ENCODE data around the gene AAK1. TPM values are rescaled to one million over a fixed set of nuclear protein-coding genes. Genes with fewer than 3 reads are reported as not detected.
"Not testable (repeated sequence)": the region's sequence is repeated elsewhere in the genome, so short reads cannot be mapped to it uniquely, and the experiment has no call there.

AAK1 gene
- total and polyA plus RNA-seq, 7 donors: 5.4 to 35.7 (median 20.7) TPM

- Histone ChIP-seq H3K9me3 (no peaks in the 10 kb centered on the region), H3K27ac (no peak overlapping the region), H3K4me3 (no peak overlapping the region), H3K36me3 (no peaks in the 10 kb centered on the region), H3K27me3 (no peaks in the 10 kb centered on the region), H3K4me1 (peaks cover 0 to 22% (median 11%) of the 10 kb centered on the region in 4 donors)
- intact Hi-C loops (cut with DNase I): loop anchor here (2.0 to 5.0 kb wide), 2 partner anchors 83 to 155 kb away; partner anchors contain the start of gene AAK1
- 17 to 63% methylated on average over 3 of the region's 3 CpGs for WGBS, 2 donors
- peak; percentile 12 to 55 (median 42) for TF ChIP-seq CTCF (IDR thresholded peaks at IDR 0.05)
- no peak for TF ChIP-seq POLR2A (IDR thresholded peaks at IDR 0.05)
- TF ChIP-seq EP300 (IDR thresholded peaks at IDR 0.05): no peak
- DNase-seq: no peak
These were observed 83.9 kb downstream of the AAK1 start for GRCh38 chr2:69559442-69560146.

GRCh38 chr2:69556008-69556407, 87.5 kb downstream of the AAK1 start:
- H3K36me3 ChIP-seq: no peaks in the 10 kb centered on the region
- DNase-seq: no peak
- intact Hi-C loops (cut with DNase I): no loop called here
- no peak overlapping the region for H3K4me3 ChIP-seq
- no peaks in the 10 kb centered on the region for H3K27me3 ChIP-seq
- H3K4me1 ChIP-seq: peaks cover 0 to 15% (median 5%) of the 10 kb centered on the region in 4 donors
- H3K27ac ChIP-seq: no peak overlapping the region
- WGBS, 2 donors: 84 to 90% methylated on average over 4 of the region's 4 CpGs
- no peaks in the 10 kb centered on the region for H3K9me3 ChIP-seq
- TF ChIP-seq EP300 (IDR thresholded peaks at IDR 0.05) (no peak), POLR2AphosphoS5 (IDR thresholded peaks at IDR 0.05) (no peak), POLR2A (IDR thresholded peaks at IDR 0.05) (no peak)

- Histone ChIP-seq H3K27ac (peak overlapping the region in 1 of 4 donors; percentile 22), H3K4me1 (peaks cover 0 to 6% (median 3%) of the 10 kb centered on the region in 4 donors), H3K36me3 (no peaks in the 10 kb centered on the region), H3K9me3 (no peaks in the 10 kb centered on the region), H3K27me3 (no peaks in the 10 kb centered on the region), H3K4me3 (no peak overlapping the region)
- no peak for TF ChIP-seq CTCF (IDR thresholded peaks at IDR 0.05)
- TF ChIP-seq POLR2A (IDR thresholded peaks at IDR 0.05): no peak
- no peak for TF ChIP-seq POLR2AphosphoS5 (IDR thresholded peaks at IDR 0.05)
- no peak for TF ChIP-seq EP300 (IDR thresholded peaks at IDR 0.05)
- WGBS, 2 donors: 49 to 83% methylated on average over 3 of the region's 3 CpGs
- DNase-seq: no peak
- intact Hi-C loops (cut with DNase I): no loop called here
These were observed 88.6 kb downstream of the AAK1 start for GRCh38 chr2:69554981-69555380.

GRCh38 chr2:69554568-69554967, 89.0 kb downstream of the AAK1 start:
- H3K36me3 ChIP-seq: no peaks in the 10 kb centered on the region
- no peaks in the 10 kb centered on the region for H3K27me3 ChIP-seq
- DNase-seq: no peak
- H3K27ac ChIP-seq: no peak overlapping the region
- peaks cover 0 to 2% (median under 1%) of the 10 kb centered on the region in 4 donors for H3K4me1 ChIP-seq
- intact Hi-C loops (cut with DNase I): no loop called here
- WGBS, 2 donors: 82 to 94% methylated on average over 4 of the region's 4 CpGs
- H3K4me3 ChIP-seq: no peak overlapping the region
- H3K9me3 ChIP-seq: no peaks in the 10 kb centered on the region
- TF ChIP-seq POLR2AphosphoS5 (IDR thresholded peaks at IDR 0.05): no peak
- no peak for TF ChIP-seq CTCF (IDR thresholded peaks at IDR 0.05)
- no peak for TF ChIP-seq EP300 (IDR thresholded peaks at IDR 0.05)
- TF ChIP-seq POLR2A (IDR thresholded peaks at IDR 0.05): no peak

- Histone ChIP-seq H3K4me3 (no peak overlapping the region), H3K4me1 (no peaks in the 10 kb centered on the region), H3K36me3 (no peaks in the 10 kb centered on the region), H3K9me3 (no peaks in the 10 kb centered on the region), H3K27ac (no peak overlapping the region), H3K27me3 (no peaks in the 10 kb centered on the region)
- WGBS, 2 donors: 89 to 97% methylated on average over 7 of the region's 7 CpGs
- intact Hi-C loops (cut with DNase I): no loop called here
- TF ChIP-seq POLR2A (IDR thresholded peaks at IDR 0.05) (no peak), CTCF (IDR thresholded peaks at IDR 0.05) (no peak), POLR2AphosphoS5 (IDR thresholded peaks at IDR 0.05) (no peak), EP300 (IDR thresholded peaks at IDR 0.05) (no peak)
- DNase-seq: no peak
These were observed 89.5 kb downstream of the AAK1 start for GRCh38 chr2:69553991-69554390.

- H3K36me3 ChIP-seq; H3K9me3 ChIP-seq; H3K4me1 ChIP-seq; H3K27ac ChIP-seq; intact Hi-C loops (cut with DNase I); H3K27me3 ChIP-seq; DNase-seq; H3K4me3 ChIP-seq: not testable (repeated sequence)
- WGBS, 2 donors: 93 to 96% methylated on average over 12 of the region's 12 CpGs
These were observed 93.0 kb downstream of the AAK1 start for GRCh38 chr2:69550511-69550910.
